Right lung (tissue), 10 donors: ENCODE results near the gene NOX3. TPM values are rescaled to one million over a fixed set of nuclear protein-coding genes. Genes with fewer than 3 reads are reported as not detected.
"Not testable (repeated sequence)": the region's sequence is repeated elsewhere in the genome, so short reads cannot be mapped to it uniquely, and the experiment has no call there.

Experiments
- DNase-seq, 2 donors: peaks; one replicate each; pipeline ENCODE4 v3.0.0-alpha.2; 2013
- long read RNA-seq, 8 donors: transcript quantifications; one replicate each; lab custom pipeline, GENCODE V29; 2026
- polyA plus RNA-seq, 5 donors: library from polyadenylated mRNA; unstranded; fragments of 120-200 nt; gene quantifications; one replicate each; pipeline versions ENCODE4 v1.2.1 to v1.2.3, GENCODE V29; 2013; ENCODE audit warnings: inconsistent platforms in 1 of 5, low replicate concordance in 1 of 5; ENCODE audit not compliant: insufficient read length in 5 of 5, insufficient read depth in 1 of 5

The NOX3 gene
- polyA plus RNA-seq: not detected
- long read RNA-seq, donor 1: 0 reads
- long read RNA-seq, donor 2: 0 reads
- long read RNA-seq, donor 3: 0 reads
- long read RNA-seq, donor 4: 0 reads
- long read RNA-seq, donor 5: 0 reads
- long read RNA-seq, donor 6: 0 reads
- long read RNA-seq, donor 7: 0 reads
- long read RNA-seq, donor 8: 0 reads

- no peak for DNase-seq
Observed at GRCh38 chr6:155455766-155456165, at the start of gene NOX3. NOX3 (minus strand) TSS chr6:155455839; CDS start chr6:155455800, 39 bp downstream.

- no peak for DNase-seq
Observed at GRCh38 chr6:155504848-155505607, 49.4 kb upstream of the NOX3 start.

GRCh38 chr6:155502393-155502792 lies 46.8 kb upstream of the NOX3 start:
- DNase-seq: no peak

GRCh38 chr6:155499574-155499973 lies 43.9 kb upstream of the NOX3 start:
- DNase-seq: no peak

- no peak for DNase-seq
Observed at GRCh38 chr6:155498370-155498769, 42.7 kb upstream of the NOX3 start.

GRCh38 chr6:155497273-155497672 lies 41.6 kb upstream of the NOX3 start:
- no peak for DNase-seq

GRCh38 chr6:155495011-155495768 lies 39.6 kb upstream of the NOX3 start:
- peak; percentile 65 to 82 for DNase-seq

GRCh38 chr6:155493694-155494143 lies 38.1 kb upstream of the NOX3 start:
- no peak for DNase-seq

- no peak for DNase-seq
Observed at GRCh38 chr6:155493026-155493693, 37.5 kb upstream of the NOX3 start.

- DNase-seq: no peak
Observed at GRCh38 chr6:155492061-155492735, 36.6 kb upstream of the NOX3 start.

- DNase-seq: no peak
Observed at GRCh38 chr6:155491421-155491820, 35.8 kb upstream of the NOX3 start.

- not testable (repeated sequence) for DNase-seq
Observed at GRCh38 chr6:155488197-155488596, 32.6 kb upstream of the NOX3 start.

GRCh38 chr6:155487371-155488130 lies 31.9 kb upstream of the NOX3 start:
- DNase-seq: no peak

- no peak for DNase-seq
Observed at GRCh38 chr6:155486721-155487294, 31.2 kb upstream of the NOX3 start.

GRCh38 chr6:155485756-155486155 lies 30.1 kb upstream of the NOX3 start:
- DNase-seq: no peak

GRCh38 chr6:155483858-155484257 lies 28.2 kb upstream of the NOX3 start:
- DNase-seq: peak; percentile 55 to 58

GRCh38 chr6:155481215-155481614 lies 25.6 kb upstream of the NOX3 start:
- no peak for DNase-seq

- DNase-seq: no peak
Observed at GRCh38 chr6:155473741-155474140, 18.1 kb upstream of the NOX3 start.

- no peak for DNase-seq
Observed at GRCh38 chr6:155472886-155473285, 17.2 kb upstream of the NOX3 start.

- not testable (repeated sequence) for DNase-seq
Observed at GRCh38 chr6:155470979-155471616, 15.5 kb upstream of the NOX3 start.
